GM19240 (cell line): ENCODE results near the gene LCE1F.

Experiments used
- DNase-seq: peaks from one replicate; pipeline ENCODE4 v3.0.0; 2011; ENCODE audit warnings: low spot score; ENCODE audit not compliant: insufficient read length

The LCE1F gene

DNA sequence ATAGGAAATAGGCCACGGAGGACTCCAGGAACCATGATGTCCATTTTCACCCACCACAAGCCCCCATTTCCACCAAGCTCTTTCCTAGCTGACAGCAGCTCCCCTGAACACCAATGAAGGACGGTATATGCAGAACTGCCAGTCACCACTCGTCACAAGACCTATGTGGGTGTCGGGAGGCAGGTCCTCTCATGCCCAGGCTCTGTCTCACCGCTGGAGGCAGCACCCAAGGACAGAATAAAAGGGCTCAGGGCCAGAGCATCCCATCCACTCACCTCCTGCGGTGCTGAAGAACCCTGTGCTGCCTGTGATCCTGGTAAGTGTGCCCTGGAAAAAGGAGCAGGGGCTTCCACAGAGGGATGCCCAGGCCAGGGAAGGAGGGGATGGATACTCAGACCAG lies at the start of gene LCE1F:
Gene LCE1F (plus strand): TSS at position 266 of the 400 bp plus-strand sequence. CDS start 1,232 bp downstream, outside the sequence.
- DNase-seq, result no peak

GRCh38 chr1:152725261-152725660 lies 49.7 kb upstream of the LCE1F start:
- no peak for DNase-seq

GRCh38 chr1:152728986-152729385 lies 46.0 kb upstream of the LCE1F start:
- DNase-seq, result no peak

- no peak for DNase-seq
Observed at GRCh38 chr1:152735648-152736047, 39.3 kb upstream of the LCE1F start.

DNA sequence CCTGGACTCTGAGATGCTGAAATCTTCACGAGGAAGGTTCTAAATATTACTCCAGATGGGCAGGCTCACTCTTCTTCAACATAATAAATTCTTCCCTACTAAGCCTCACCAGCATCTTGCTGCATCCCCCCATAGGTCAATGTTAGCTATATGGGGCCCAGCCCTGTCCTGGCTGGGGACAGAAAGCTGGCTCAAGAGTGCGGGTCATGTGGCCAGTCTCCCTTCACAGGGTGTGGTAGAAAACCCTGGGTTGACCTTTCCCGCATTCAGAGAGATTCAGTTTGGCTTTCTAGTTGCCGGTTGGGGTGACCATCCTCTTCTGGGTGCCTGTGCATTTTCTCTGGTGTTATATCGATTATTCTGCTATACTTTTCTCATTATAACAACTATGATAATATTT lies 36.9 kb upstream of the LCE1F start:
- DNase-seq, result no peak

DNA sequence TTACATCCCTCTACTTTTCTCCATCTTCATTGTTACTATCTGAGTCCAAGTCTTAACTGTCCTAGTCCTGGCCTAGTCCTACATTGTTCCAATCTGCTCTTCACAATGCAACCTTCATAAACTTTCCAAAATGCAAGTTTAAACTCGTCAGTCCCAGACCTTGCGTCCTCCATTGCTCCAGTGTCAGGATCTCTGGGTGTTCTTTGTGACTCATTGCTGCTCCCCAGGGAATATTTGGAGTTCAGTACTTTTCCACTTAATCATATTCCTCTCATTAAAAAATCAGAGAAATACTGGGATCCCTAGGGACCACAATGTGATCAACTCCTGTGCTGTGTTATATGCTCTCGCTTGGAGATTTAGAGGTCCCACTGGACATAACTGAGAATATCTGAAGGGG lies 35.1 kb upstream of the LCE1F start:
- DNase-seq, result no peak

- no peak for DNase-seq
Observed at GRCh38 chr1:152741656-152742055, 33.3 kb upstream of the LCE1F start.

- DNase-seq, result no peak
Observed at GRCh38 chr1:152743371-152744145, 31.4 kb upstream of the LCE1F start.

- DNase-seq, result no peak
Observed at GRCh38 chr1:152745289-152745704, 29.6 kb upstream of the LCE1F start.

GRCh38 chr1:152745765-152746444 lies 29.0 kb upstream of the LCE1F start:
- no peak for DNase-seq

- no peak for DNase-seq
Observed at GRCh38 chr1:152747831-152748230, 27.1 kb upstream of the LCE1F start.

GRCh38 chr1:152752225-152752624 lies 22.7 kb upstream of the LCE1F start:
- no peak for DNase-seq

- no peak for DNase-seq
Observed at GRCh38 chr1:152753586-152753985, 21.4 kb upstream of the LCE1F start.

DNA sequence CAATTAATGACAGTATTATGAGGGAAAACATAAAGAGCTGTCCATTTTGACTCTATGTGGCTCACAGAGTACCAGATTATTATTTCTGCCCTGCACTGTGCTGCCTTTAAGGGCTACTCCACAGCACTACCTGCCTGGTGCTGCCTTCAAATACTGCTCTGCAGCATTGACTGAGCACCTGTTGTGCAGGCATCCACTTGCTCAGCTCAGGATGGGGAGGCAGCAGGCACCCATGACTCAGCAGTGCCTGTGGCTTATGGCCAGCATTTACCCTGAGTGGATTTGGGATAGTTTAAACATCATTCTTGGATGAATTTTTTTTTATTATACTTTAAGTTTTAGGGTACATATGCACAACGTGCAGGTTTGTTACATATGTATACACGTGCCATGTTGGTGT lies 18.1 kb upstream of the LCE1F start:
- no peak for DNase-seq

GRCh38 chr1:152757747-152758146 lies 17.2 kb upstream of the LCE1F start, which contains the start of gene KPRP:
Gene KPRP, plus strand, starts transcription at chr1:152758025. Its CDS starts 1,564 bp downstream, at chr1:152759589.
- no peak for DNase-seq

DNA sequence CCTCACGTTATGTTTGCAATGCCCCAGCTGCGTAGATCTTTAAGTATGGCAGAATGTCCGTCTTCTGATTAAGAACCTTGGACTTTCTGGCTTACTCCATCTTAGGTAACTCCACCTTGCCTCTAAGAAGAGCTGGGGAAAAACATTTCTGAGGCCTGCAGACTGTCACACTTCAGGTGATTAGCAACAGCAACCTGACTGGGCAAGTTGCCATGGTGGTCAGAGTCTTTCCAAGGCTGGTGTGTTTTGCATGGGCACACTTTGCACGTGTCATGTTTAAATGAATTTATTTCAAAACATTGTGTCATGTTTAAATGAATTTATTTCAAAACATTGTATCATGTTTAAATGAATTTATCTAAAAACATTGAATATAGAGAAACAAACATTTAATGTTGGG lies 16.3 kb upstream of the LCE1F start:
- DNase-seq, result no peak

GRCh38 chr1:152759453-152760173 lies 15.3 kb upstream of the LCE1F start:
- DNase-seq, result no peak

- no peak for DNase-seq
Observed at GRCh38 chr1:152760551-152761190, 14.3 kb upstream of the LCE1F start.

- no peak for DNase-seq
Observed at GRCh38 chr1:152761609-152762213, 13.2 kb upstream of the LCE1F start.

DNA sequence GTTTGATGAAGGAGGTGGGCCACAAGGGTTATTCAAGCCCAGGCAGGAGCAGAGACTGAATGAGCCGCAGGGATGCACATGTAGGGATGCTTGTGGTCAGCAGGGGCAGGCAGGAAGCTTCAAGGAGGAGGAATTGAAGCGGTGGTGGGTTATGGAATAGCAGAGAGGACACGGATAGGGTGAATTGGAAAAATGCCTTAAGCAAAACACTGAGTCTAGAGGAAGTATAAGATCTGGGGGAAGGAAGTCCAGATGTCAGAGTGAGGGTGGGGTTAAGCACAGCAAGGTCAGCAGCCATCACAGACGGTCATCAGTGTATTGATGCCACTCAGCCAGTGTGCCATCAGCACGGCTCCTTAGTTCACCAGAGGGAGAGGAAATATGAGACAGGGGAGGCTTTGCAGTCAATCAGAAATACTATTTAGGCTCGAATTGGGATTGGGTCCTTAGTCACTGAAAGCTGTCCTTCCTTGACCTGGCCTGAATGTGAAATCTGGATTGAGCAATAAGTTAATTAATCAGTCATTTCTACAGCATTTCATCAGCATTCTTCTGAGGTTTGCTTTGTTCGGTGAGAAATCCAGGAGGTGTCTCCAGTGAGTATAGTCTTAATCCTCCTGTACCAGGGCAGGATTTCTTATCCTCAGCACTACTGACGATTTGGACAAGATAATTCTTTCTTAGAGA lies 6.0 kb upstream of the LCE1F start:
- DNase-seq, result no peak

DNA sequence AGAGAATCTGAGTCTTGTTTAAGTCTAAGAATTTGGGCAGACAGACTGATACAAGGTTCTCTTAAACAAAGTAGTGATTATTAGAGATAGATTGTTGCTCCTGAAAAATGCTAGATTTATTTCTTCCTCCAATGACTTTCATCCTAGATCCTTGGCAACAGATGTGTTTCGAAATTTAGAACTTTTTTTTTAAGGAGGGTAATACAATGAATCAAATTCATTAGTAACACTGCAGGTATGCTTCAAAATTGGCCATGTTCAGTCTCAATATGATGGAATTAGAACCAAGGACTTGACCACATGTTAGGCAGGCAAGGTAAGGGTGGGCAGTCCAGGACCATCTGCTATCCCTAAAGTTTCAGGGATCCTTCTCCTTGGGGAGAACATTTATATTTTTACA lies 4.5 kb upstream of the LCE1F start:
- no peak for DNase-seq
